IPS DF 4.7 (cell line): ENCODE results near the gene GLRX5.
"Not testable (repeated sequence)": the region's sequence is repeated elsewhere in the genome, so short reads cannot be mapped to it uniquely, and the experiment has no call there.

Source experiments
- DNase-seq: peaks from one replicate; pipeline ENCODE4 v3.0.0-alpha.2; 2013; ENCODE audit warnings: low spot score; ENCODE audit errors: extremely low read depth

The GLRX5 gene

GRCh38 chr14:95553141-95553540, 18.3 kb downstream of the GLRX5 start:
- DNase-seq: no peak

GRCh38 chr14:95555053-95555452, 20.2 kb downstream of the GLRX5 start:
- no peak for DNase-seq

- no peak for DNase-seq
Measured at GRCh38 chr14:95557291-95557690, 22.4 kb downstream of the GLRX5 start.

- no peak for DNase-seq
Measured at GRCh38 chr14:95557832-95558231, 23.0 kb downstream of the GLRX5 start.

- DNase-seq: no peak
Measured at GRCh38 chr14:95559203-95559602, 24.4 kb downstream of the GLRX5 start.

GRCh38 chr14:95561001-95561412, 26.2 kb downstream of the GLRX5 start:
- no peak for DNase-seq

GRCh38 chr14:95562892-95563685, 28.2 kb downstream of the GLRX5 start:
- no peak for DNase-seq

GRCh38 chr14:95564060-95564459, 29.2 kb downstream of the GLRX5 start:
- no peak for DNase-seq

- no peak for DNase-seq
Measured at GRCh38 chr14:95569440-95569839, 34.6 kb downstream of the GLRX5 start.

- no peak for DNase-seq
Measured at GRCh38 chr14:95573313-95573712, 38.5 kb downstream of the GLRX5 start.

- DNase-seq: peak; percentile 74
Measured at GRCh38 chr14:95575840-95576473, 41.1 kb downstream of the GLRX5 start.

GRCh38 chr14:95577067-95577800, 42.4 kb downstream of the GLRX5 start:
- DNase-seq: no peak

- DNase-seq: no peak
Measured at GRCh38 chr14:95577870-95578269, 43.0 kb downstream of the GLRX5 start.

- not testable (repeated sequence) for DNase-seq
Measured at GRCh38 chr14:95583836-95584617, 49.2 kb downstream of the GLRX5 start.

- DNase-seq: no peak
Measured at GRCh38 chr14:95585953-95586620, 51.2 kb downstream of the GLRX5 start.

- not testable (repeated sequence) for DNase-seq
Measured at GRCh38 chr14:95591182-95591581, 56.3 kb downstream of the GLRX5 start.
